SIG-M5 (cell line): ENCODE results near the gene SNAP29.
"Not testable (repeated sequence)": the region's sequence is repeated elsewhere in the genome, so short reads cannot be mapped to it uniquely, and the experiment has no call there.

Experiments used
- DNase-seq: peaks from one replicate; lab custom pipeline; 2025; lab: John Stamatoyannopoulos, UW

Gene SNAP29

GRCh38 chr22:20836987-20837823 lies 21.6 kb upstream of the SNAP29 start:
- no peak for DNase-seq

GRCh38 chr22:20839354-20839753 lies 19.5 kb upstream of the SNAP29 start:
- not testable (repeated sequence) for DNase-seq

- DNase-seq: no peak
These were observed 18.8 kb upstream of the SNAP29 start for GRCh38 chr22:20839837-20840645.

GRCh38 chr22:20840646-20841371 lies 18.0 kb upstream of the SNAP29 start:
- no peak for DNase-seq

- no peak for DNase-seq
These were observed 15.3 kb upstream of the SNAP29 start for GRCh38 chr22:20843501-20843900.

- DNase-seq: no peak
These were observed 14.5 kb upstream of the SNAP29 start for GRCh38 chr22:20844055-20845037.

- no peak for DNase-seq
These were observed 11.4 kb upstream of the SNAP29 start for GRCh38 chr22:20847318-20847822.

- no peak for DNase-seq
These were observed 6.7 kb upstream of the SNAP29 start for GRCh38 chr22:20852076-20852475.

GRCh38 chr22:20852503-20852902 lies 6.3 kb upstream of the SNAP29 start:
- no peak for DNase-seq

GRCh38 chr22:20853236-20853660 lies 5.6 kb upstream of the SNAP29 start:
- no peak for DNase-seq

GRCh38 chr22:20857247-20857643 lies 1.6 kb upstream of the SNAP29 start:
- DNase-seq: no peak

- DNase-seq: no peak
These were observed 781 bp upstream of the SNAP29 start for GRCh38 chr22:20857838-20858614.

- no peak for DNase-seq
These were observed 808 bp downstream of the SNAP29 start for GRCh38 chr22:20859615-20860014.

GRCh38 chr22:20862540-20862939 lies 3.7 kb downstream of the SNAP29 start:
- no peak for DNase-seq

- DNase-seq: no peak
These were observed 4.6 kb downstream of the SNAP29 start for GRCh38 chr22:20863366-20863765.

- DNase-seq: no peak
These were observed 5.5 kb downstream of the SNAP29 start for GRCh38 chr22:20864186-20864908.

- DNase-seq: no peak
These were observed 6.5 kb downstream of the SNAP29 start for GRCh38 chr22:20865331-20865730.

GRCh38 chr22:20865875-20866445 lies 7.2 kb downstream of the SNAP29 start:
- no peak for DNase-seq

GRCh38 chr22:20866736-20867135 lies 7.9 kb downstream of the SNAP29 start:
- no peak for DNase-seq
